Fibroblast of lung (primary cell): ENCODE measurements around the gene RBM20.

Experiments used
- CTCF ChIP-seq, 2 donors: IDR thresholded peaks in 1 of 2; conservative IDR thresholded peaks in 1 of 2; 1 replicate in 1 of 2; 2 replicates in 1 of 2; pipeline ENCODE4 v1.5.1; 2011 to 2012; ENCODE audit warnings: low read length in 2 of 2, control low read depth in 1 of 2, inconsistent platforms in 1 of 2, low read depth in 1 of 2, mild to moderate bottlenecking in 1 of 2
- EZH2 ChIP-seq: IDR thresholded peaks from 2 replicates; pipeline ENCODE4 v1.5.1; 2012; ENCODE audit warnings: low read length, control low read depth, mild to moderate bottlenecking; ENCODE audit errors: missing control alignments

- TF ChIP-seq CTCF (conservative IDR thresholded peaks at IDR 0.05 in 1 of 2, IDR thresholded peaks at IDR 0.05 in 1 of 2; ENCODE audit: low read depth in 1 of 2, low read length in 2 of 2): no peak
- TF ChIP-seq EZH2: no peak
Measured at GRCh38 chr10:110775020-110775375, 130.9 kb downstream of the RBM20 start.
